NK-92 treated with Interleukin-12 subunit alpha and Interleukin-12 subunit beta, amount 100 ng/mL, for 24 hours (cell line): ENCODE measurements around the gene KCNG3.

Experiments
- DNase-seq: peaks from one replicate; lab custom pipeline; 2025; lab: John Stamatoyannopoulos, UW

The KCNG3 gene

GRCh38 chr2:42486145-42486906 lies 7.5 kb downstream of the KCNG3 start:
- DNase-seq: no peak

- no peak for DNase-seq
Observed at GRCh38 chr2:42480402-42480801, 13.4 kb downstream of the KCNG3 start.

- no peak for DNase-seq
Observed at GRCh38 chr2:42474765-42475454, 18.9 kb downstream of the KCNG3 start.

- DNase-seq: no peak
Observed at GRCh38 chr2:42470706-42471105, 23.1 kb downstream of the KCNG3 start.

- DNase-seq: no peak
Observed at GRCh38 chr2:42464631-42465030, 29.2 kb downstream of the KCNG3 start.

- DNase-seq: no peak
Observed at GRCh38 chr2:42463570-42463969, 30.2 kb downstream of the KCNG3 start.

- DNase-seq: no peak
Observed at GRCh38 chr2:42459296-42459695, 34.5 kb downstream of the KCNG3 start.

GRCh38 chr2:42458396-42458795 lies 35.4 kb downstream of the KCNG3 start:
- DNase-seq: no peak

- no peak for DNase-seq
Observed at GRCh38 chr2:42457011-42457410, 36.8 kb downstream of the KCNG3 start.

- no peak for DNase-seq
Observed at GRCh38 chr2:42456126-42456839, 37.5 kb downstream of the KCNG3 start.

- no peak for DNase-seq
Observed at GRCh38 chr2:42452545-42452944, 41.2 kb downstream of the KCNG3 start.

- DNase-seq: no peak
Observed at GRCh38 chr2:42450136-42450535, 43.6 kb downstream of the KCNG3 start.

- DNase-seq: no peak
Observed at GRCh38 chr2:42449163-42450087, 44.4 kb downstream of the KCNG3 start.

GRCh38 chr2:42448163-42448562 lies 45.6 kb downstream of the KCNG3 start:
- no peak for DNase-seq

- DNase-seq: no peak
Observed at GRCh38 chr2:42446503-42447271, 47.1 kb downstream of the KCNG3 start.

- no peak for DNase-seq
Observed at GRCh38 chr2:42443718-42444399, 49.9 kb downstream of the KCNG3 start.

- DNase-seq: no peak
Observed at GRCh38 chr2:42442774-42443173, 51.0 kb downstream of the KCNG3 start.

- DNase-seq: no peak
Observed at GRCh38 chr2:42438685-42439084, 55.1 kb downstream of the KCNG3 start.

- no peak for DNase-seq
Observed at GRCh38 chr2:42436370-42436769, 57.4 kb downstream of the KCNG3 start.

GRCh38 chr2:42435628-42436027 lies 58.2 kb downstream of the KCNG3 start:
- no peak for DNase-seq

- no peak for DNase-seq
Observed at GRCh38 chr2:42430188-42430587, 63.6 kb downstream of the KCNG3 start.
